MM.1S (cell line): ENCODE data around the gene SGPL1.

Source experiments
- EZH2 ChIP-seq: fragments of 300-600 bp; sonication (generic); optimal IDR thresholded peaks from 2 replicates; pipeline ENCODE3; 2017; ENCODE audit warnings: low read depth, mild to moderate bottlenecking, antibody characterized with exemption, low read length, mixed read lengths
- TF ChIP-seq, protein P1 (sequence below): fragments of 300-600 bp; sonication (generic); IDR thresholded peaks from 2 replicates; pipeline ENCODE4 v1.5.1; 2016; ENCODE audit warnings: antibody characterized with exemption, low read length, mixed read lengths

DNA sequence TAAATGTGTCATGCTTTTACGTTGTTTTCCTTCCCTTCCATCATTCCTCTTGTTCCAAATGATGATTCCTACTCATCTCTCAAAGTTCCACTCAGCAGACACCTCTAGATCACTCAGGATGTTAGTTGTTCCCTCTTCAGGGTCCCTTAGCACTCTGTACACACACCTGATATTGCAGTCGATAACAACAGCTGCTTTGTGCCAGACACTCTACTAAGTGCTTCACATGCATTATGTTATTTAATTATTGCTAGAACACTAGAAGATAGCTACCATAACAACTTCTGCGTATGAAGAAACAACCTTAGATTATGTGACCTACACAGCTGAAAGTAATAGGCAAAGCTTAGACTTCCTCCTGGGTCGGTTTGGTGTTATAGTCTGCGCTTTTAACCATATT lies 43.0 kb downstream of the SGPL1 start:
- TF ChIP-seq, protein P1, sequence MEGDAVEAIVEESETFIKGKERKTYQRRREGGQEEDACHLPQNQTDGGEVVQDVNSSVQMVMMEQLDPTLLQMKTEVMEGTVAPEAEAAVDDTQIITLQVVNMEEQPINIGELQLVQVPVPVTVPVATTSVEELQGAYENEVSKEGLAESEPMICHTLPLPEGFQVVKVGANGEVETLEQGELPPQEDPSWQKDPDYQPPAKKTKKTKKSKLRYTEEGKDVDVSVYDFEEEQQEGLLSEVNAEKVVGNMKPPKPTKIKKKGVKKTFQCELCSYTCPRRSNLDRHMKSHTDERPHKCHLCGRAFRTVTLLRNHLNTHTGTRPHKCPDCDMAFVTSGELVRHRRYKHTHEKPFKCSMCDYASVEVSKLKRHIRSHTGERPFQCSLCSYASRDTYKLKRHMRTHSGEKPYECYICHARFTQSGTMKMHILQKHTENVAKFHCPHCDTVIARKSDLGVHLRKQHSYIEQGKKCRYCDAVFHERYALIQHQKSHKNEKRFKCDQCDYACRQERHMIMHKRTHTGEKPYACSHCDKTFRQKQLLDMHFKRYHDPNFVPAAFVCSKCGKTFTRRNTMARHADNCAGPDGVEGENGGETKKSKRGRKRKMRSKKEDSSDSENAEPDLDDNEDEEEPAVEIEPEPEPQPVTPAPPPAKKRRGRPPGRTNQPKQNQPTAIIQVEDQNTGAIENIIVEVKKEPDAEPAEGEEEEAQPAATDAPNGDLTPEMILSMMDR: no peak
- TF ChIP-seq EZH2: no peak
